Naive thymus-derived CD8-positive, alpha-beta T cell (primary cell): Measurements from ENCODE around the gene TAOK2. TPM values are rescaled to one million over a fixed set of nuclear protein-coding genes. Genes with fewer than 3 reads are reported as not detected.
"Not testable (repeated sequence)": the region's sequence is repeated elsewhere in the genome, so short reads cannot be mapped to it uniquely, and the experiment has no call there.

Experiments used
- ATAC-seq, 2 donors: fragments of 150-1000 bp; cut with Tn5 transposase in 1 of 2; sonication (Bioruptor Pico), chemical (Tn5 transposase) in 1 of 2; 1 replicate in 1 of 2; 2 replicates in 1 of 2; pipeline ENCODE4 v1.10.0; 2021; ENCODE audit warnings: mild to moderate bottlenecking in 2 of 2, moderate library complexity in 2 of 2
- POLR2A ChIA-PET: fragments of 350-600 bp; sonication (Branson Sonifier 250); formaldehyde crosslinking; loops from one replicate; lab custom pipeline; 2021; ENCODE audit warnings: antibody characterized with exemption; lab: Charles Lee
- DNase-seq, 10 donors: peaks; one replicate each; pipeline versions ENCODE4 v3.0.0 to v3.0.0-alpha.2; 2020 to 2022
- H3K27ac Mint-ChIP-seq, 10 donors: one replicate each; pipeline ENCODE4 v1.8.0; 2020 to 2022; ENCODE audit warnings: mild to moderate bottlenecking in 10 of 10, mixed read lengths in 10 of 10, moderate library complexity in 4 of 10, inconsistent platforms in 1 of 10
- H3K27me3 Mint-ChIP-seq, 5 donors: one replicate each; pipeline ENCODE4 v1.8.0; 2021 to 2022; ENCODE audit warnings: mixed read lengths in 5 of 5
- H3K36me3 Mint-ChIP-seq, 3 donors: one replicate each; pipeline ENCODE4 v1.8.0; 2020 to 2022; ENCODE audit warnings: mixed read lengths in 3 of 3, mild to moderate bottlenecking in 2 of 3, inconsistent platforms in 1 of 3
- H3K4me1 Mint-ChIP-seq, 4 donors: one replicate each; pipeline ENCODE4 v1.8.0; 2021 to 2022; ENCODE audit warnings: mixed read lengths in 4 of 4
- H3K4me3 Mint-ChIP-seq, 10 donors: one replicate each; pipeline ENCODE4 v1.8.0; 2020 to 2022; ENCODE audit warnings: mild to moderate bottlenecking in 10 of 10, mixed read lengths in 10 of 10, moderate library complexity in 6 of 10, inconsistent platforms in 1 of 10
- H3K9me3 Mint-ChIP-seq, 9 donors: one replicate each; pipeline ENCODE4 v1.8.0; 2020 to 2022; ENCODE audit warnings: mixed read lengths in 9 of 9, mild to moderate bottlenecking in 3 of 9, inconsistent platforms in 1 of 9, moderate library complexity in 1 of 9
- polyA plus RNA-seq, 3 donors: library from polyadenylated mRNA; unstranded; fragments of 300-500 nt; fragmentation: Illumina TruSeq; gene quantifications; one replicate each; pipeline ENCODE4 v1.2.3, GENCODE V29; 2021
- total RNA-seq, 8 experiments: library from RNA in 2 of 8; stranded (reverse) in 2 of 8; gene quantifications; one replicate each; pipeline ENCODE4 v1.2.3 and lab custom pipeline; 2021 to 2026

TAOK2 gene
- total and polyA plus RNA-seq, 5 experiments from 2014 or later = 2.6 to 42.6 (median 6.6) TPM

DNA sequence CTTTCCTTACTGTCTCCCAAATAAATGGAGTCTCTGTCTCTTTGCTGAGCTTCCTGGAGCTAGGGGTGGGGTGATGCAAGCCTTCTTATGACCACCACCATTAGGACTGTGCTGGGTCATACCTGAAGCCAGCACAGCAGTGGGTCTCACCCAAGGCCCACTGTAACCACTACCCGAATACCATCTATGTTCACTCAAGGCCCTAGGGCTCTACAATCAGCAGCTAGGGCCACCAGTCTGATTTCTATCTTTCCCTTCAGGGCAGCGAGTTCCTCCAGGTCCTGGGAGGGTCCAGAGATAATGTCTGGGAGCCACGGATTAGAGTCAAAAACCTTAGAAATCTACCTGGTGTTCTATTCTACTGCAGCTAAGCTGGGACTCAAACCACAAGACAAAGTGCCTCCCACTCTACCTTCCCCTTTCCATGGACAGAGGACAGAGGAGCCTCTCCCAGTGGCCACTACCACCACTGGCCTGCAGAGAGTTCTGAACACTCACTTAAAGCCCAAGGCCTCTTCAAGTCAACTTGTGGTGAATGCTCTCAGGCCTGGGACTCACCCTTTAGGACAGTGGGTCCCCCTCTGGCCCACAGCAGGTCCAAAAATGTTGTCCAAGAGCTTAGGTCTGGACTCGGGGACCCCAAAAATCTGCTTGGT, 22.7 kb upstream of the TAOK2 start:
- peaks cover 0 to 1% (median 0%) of the 10 kb centered on the region in 4 donors for H3K4me1 Mint-ChIP-seq
- peaks cover 0 to 11% (median 3%) of the 10 kb centered on the region in 9 donors for H3K9me3 Mint-ChIP-seq
- ATAC-seq (no peak), DNase-seq (no peak)
- H3K36me3 Mint-ChIP-seq = peaks cover 0 to 2% (median 0%) of the 10 kb centered on the region in 3 donors
- peaks cover 0 to 9% (median 2%) of the 10 kb centered on the region in 5 donors for H3K27me3 Mint-ChIP-seq
- H3K4me3 Mint-ChIP-seq = no peak overlapping the region
- H3K27ac Mint-ChIP-seq = no peak overlapping the region
- POLR2A ChIA-PET = interaction anchor here (1.0 to 1.3 kb wide), 2 partner anchors 10 to 30 kb away, joined by 3 read pairs; no protein-coding TSS in a partner anchor

DNA sequence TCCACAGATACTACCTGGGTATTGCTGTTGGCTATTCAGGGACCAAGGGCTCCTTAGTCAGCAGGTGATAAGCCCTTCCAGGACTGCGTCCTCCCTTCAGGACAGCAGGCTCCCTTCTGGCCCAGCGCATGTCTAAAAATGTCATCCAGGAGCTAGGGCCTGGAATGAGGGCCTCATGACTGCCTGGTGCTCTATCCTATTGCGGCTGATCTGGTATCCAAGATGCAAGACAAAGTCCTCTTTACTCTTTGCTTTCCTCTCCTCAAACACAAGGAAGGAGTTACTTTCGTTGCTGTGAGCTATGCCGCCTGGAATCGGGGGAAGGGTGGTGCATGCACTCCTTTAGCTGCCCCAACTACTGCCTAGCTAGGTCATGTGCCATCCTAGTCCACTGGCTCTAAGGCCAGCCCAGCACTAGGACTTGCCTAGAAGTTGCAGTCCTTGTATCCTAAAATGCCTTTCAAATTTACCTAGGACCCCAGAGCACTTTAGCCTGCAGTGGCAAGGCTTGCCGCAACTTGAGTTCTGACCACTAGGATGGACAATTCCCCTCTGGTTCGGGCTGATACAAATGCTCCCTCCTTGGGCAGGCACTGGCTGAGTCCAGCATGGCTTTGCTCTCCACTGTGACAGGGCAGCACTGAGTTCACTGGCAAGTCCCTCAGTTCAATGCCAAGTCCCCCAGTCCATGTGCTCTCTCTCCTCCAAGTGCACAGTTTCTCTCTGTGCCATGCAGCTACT, 21.9 kb upstream of the TAOK2 start:
- H3K9me3 Mint-ChIP-seq = peaks cover 0 to 11% (median 3%) of the 10 kb centered on the region in 9 donors
- ATAC-seq = no peak
- H3K27ac Mint-ChIP-seq = no peak overlapping the region

GRCh38 chr16:29958756-29959155, 14.9 kb upstream of the TAOK2 start:
- H3K27ac Mint-ChIP-seq = peak overlapping the region in 1 of 10 donors; percentile 43
- H3K4me1 Mint-ChIP-seq = peaks cover 10 to 22% (median 20%) of the 10 kb centered on the region in 4 donors
- ATAC-seq = no peak
- H3K9me3 Mint-ChIP-seq = no peaks in the 10 kb centered on the region
- POLR2A ChIA-PET = interaction anchor here (0.7 to 1.0 kb wide), 2 partner anchors 15 to 702 kb away, joined by 3 to 4 read pairs; partner anchors contain the start of gene TAOK2
- DNase-seq = no peak
- peaks cover 0 to 3% (median 0%) of the 10 kb centered on the region in 5 donors for H3K27me3 Mint-ChIP-seq
- H3K4me3 Mint-ChIP-seq = no peak overlapping the region
- no peaks in the 10 kb centered on the region for H3K36me3 Mint-ChIP-seq

More for the DNA sequence above, 21.9 kb upstream of the TAOK2 start:
- peaks cover 0 to 9% (median 2%) of the 10 kb centered on the region in 5 donors for H3K27me3 Mint-ChIP-seq
- peaks cover 0 to 2% (median 0%) of the 10 kb centered on the region in 3 donors for H3K36me3 Mint-ChIP-seq
- no peak overlapping the region for H3K4me3 Mint-ChIP-seq
- POLR2A ChIA-PET = interaction anchor here (0.8 to 1.0 kb wide), 2 partner anchors 26 to 29 kb away, joined by 3 to 6 read pairs; partner anchors contain the start of gene KCTD13
- DNase-seq = no peak
- H3K4me1 Mint-ChIP-seq = peaks cover 0 to 1% (median 0%) of the 10 kb centered on the region in 4 donors

DNA sequence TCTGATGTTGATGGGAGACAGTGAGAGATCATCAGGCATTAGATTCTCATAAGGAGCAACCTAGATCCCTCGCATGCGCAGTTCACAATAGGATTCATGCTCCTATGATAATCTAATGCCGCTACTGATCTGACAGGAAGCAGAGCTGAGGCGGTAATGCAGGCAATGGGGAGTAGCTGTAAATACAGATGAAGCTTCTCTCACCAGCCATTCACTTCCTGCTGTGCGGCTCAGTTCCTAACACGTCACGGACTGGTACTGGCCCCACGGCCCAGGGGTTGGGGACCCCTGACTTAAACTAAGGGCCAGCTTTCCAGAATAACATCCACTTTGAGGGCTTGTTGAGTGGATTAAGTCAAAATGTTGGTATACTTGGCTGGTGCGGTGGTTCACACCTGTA, 14.4 kb upstream of the TAOK2 start:
- peak overlapping the region in 1 of 10 donors; percentile 17 for H3K27ac Mint-ChIP-seq
- peaks cover 0 to 3% (median 0%) of the 10 kb centered on the region in 5 donors for H3K27me3 Mint-ChIP-seq
- DNase-seq (no peak), ATAC-seq (no peak)
- peak overlapping the region in 1 of 10 donors; percentile 2 for H3K4me3 Mint-ChIP-seq
- H3K4me1 Mint-ChIP-seq = peaks cover 11 to 22% (median 20%) of the 10 kb centered on the region in 4 donors
- no peaks in the 10 kb centered on the region for H3K9me3 Mint-ChIP-seq
- H3K36me3 Mint-ChIP-seq = no peaks in the 10 kb centered on the region
- POLR2A ChIA-PET = interaction anchor here (0.5 to 1.0 kb wide), 2 partner anchors 14 to 108 kb away, joined by 3 read pairs; partner anchors contain the start of gene TAOK2

DNA sequence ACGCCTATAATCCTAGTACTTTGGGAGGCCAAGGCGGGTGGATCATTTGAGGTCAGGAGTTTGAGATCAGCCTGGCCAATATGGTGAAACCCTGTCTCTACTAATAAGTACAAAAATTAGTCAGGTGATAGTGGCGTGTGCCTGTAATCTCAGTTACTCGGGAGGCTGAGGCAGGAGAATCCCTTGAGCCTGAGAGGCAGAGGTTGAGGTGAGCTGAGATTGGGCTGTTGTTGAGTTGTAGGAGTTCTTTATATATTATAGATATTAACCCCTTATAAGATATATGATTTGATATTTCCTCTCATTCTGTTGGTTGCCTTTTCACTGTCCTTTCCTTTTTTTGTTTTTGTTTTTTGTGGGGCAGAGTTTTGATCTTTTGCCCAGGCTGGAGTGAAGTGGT, 13.8 kb upstream of the TAOK2 start:
- peak overlapping the region in 2 of 10 donors; percentile 36 to 45 for H3K27ac Mint-ChIP-seq
- not testable (repeated sequence) for H3K9me3 Mint-ChIP-seq, ATAC-seq, H3K36me3 Mint-ChIP-seq, DNase-seq, H3K27me3 Mint-ChIP-seq
- peak overlapping the region in 6 of 10 donors; percentile 13 to 50 (median 42) for H3K4me3 Mint-ChIP-seq
- peaks cover 12 to 24% (median 22%) of the 10 kb centered on the region in 4 donors for H3K4me1 Mint-ChIP-seq
- POLR2A ChIA-PET = interaction anchor here (0.5 to 3.8 kb wide), 3 partner anchors 14 to 109 kb away, joined by 3 to 32 read pairs (median 3); partner anchors contain the start of genes KCTD13 and TAOK2

DNA sequence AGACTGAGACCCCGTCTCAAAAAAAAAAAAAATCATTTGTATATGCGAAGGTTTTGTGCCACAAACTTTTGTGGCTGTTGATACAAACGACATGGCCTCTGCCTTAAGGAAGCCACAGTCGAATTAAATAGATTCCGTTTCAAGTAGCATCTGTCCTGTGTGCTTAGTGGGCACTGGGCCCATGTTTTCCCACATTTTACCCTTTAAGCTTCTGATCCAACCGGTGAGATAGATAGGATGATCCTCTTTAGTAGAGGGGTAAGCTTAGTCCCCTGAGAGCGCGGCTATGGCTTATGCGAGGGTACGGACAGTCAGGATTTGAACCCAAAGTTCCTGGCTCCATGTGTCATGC, 12.6 kb upstream of the TAOK2 start:
- Mint-ChIP-seq H3K27ac (peak overlapping the region; percentile 77 to 97 (median 93)), H3K9me3 (no peaks in the 10 kb centered on the region), H3K27me3 (no peaks in the 10 kb centered on the region), H3K36me3 (peaks cover 0 to 4% (median 2%) of the 10 kb centered on the region in 3 donors), H3K4me3 (peak overlapping the region; percentile 83 to 94 (median 88)), H3K4me1 (peaks cover 12 to 28% (median 25%) of the 10 kb centered on the region in 4 donors)
- no peak for DNase-seq
- no peak for ATAC-seq
- POLR2A ChIA-PET = interaction anchor here (0.7 to 3.8 kb wide), 21 partner anchors 11 to 854 kb away, joined by 3 to 43 read pairs (median 3); partner anchors contain the start of genes ASPHD1, CDIPT, HIRIP3 and INO80E

DNA sequence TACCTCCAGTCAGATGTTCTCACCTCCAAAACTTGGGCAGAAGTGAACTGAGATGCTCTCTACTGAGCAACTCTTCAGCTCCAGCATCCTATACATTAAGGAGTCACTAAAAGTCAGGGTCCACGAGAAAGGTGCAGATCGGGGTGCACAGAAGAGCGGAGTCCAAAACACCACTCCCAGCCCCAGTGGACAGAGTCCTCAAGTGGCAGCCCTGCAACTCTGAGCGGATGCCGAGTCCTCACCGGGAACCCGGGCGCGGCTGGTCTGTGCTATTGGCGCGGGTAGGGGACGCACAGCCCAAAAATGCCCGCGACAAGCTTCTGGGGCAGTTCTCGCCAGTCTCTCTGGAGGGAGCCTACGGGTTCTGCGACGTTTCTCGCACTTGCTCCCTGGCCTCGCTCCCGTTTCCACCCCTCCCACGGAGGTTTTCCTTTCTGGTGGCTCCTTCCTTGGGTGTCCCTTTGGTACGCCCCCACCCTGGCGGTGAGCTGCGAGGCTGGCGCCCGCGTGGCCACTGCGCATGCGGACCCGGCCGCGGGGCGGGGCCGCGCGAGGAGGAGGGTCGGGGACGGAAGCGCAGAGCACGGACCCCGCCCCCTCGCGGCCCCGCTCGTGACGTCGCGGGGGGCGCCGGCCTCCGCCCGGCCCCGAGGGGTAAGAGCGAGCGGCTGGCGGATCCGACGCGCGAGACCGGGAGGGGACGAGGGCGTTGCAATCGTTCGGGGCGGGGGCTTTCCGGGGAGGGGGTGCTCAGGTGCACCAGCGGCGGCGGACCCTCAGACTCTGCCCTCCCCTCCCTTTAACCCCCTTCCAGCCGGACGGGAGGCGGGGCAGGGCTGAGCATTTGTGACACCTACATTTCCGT, 12.0 kb upstream of the TAOK2 start, which contains the start of gene TMEM219:
TMEM219 (plus strand) TSS at position 601 of the 865 bp plus-strand sequence. CDS start 1,065 bp downstream, outside the sequence.
- peak within 1 kb of the TSS; percentile 86 to 94 (median 89) for H3K4me3 Mint-ChIP-seq
- POLR2A ChIA-PET = interaction anchor here (0.6 to 3.8 kb wide), 24 partner anchors 11 to 948 kb away, joined by 3 to 43 read pairs (median 4); partner anchors contain the start of genes ASPHD1, CDIPT, HIRIP3 and INO80E
- peak; percentile 90 to 98 (median 96) for DNase-seq
- no peaks in the 10 kb centered on the region for H3K27me3 Mint-ChIP-seq
- peaks cover 0 to 5% (median 2%) of the 10 kb centered on the region in 3 donors for H3K36me3 Mint-ChIP-seq
- peaks cover 12 to 29% (median 27%) of the 10 kb centered on the region in 4 donors for H3K4me1 Mint-ChIP-seq
- ATAC-seq = peak; percentile 84 to 91
- no peaks in the 10 kb centered on the region for H3K9me3 Mint-ChIP-seq
- peak within 1 kb of the TSS; percentile 77 to 97 (median 93) for H3K27ac Mint-ChIP-seq

DNA sequence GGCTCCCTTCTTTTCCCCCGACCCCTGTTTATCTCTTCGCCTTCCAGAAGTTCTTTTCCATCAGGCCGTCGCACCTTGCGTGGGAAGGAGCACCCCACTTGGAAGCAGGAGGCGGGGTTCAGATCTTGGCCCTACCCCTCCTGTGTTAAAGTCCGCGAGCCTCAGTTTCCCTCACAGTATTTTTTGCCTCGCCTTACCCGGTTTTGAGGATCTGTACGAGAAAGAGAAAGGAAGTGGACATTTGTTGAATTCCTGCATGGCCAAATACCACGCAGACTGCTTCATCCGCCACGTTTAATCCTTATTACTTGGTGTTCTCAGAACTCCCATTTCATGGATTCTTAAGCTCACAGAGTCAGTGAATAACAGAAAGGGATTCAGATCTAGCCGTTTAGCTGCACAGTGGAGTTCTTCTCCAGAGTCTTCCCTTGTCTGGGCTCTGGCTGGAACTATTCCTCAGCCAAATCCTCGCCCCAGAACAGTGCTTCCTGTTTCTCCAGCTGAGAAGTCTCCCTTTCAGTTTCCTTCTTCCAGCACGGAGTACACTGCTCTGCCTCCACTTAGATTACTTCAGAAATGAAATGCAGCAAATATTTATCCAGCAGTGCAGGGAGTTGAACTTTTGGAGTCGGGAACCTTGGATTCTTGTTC, 11.2 kb upstream of the TAOK2 start:
- no peak for DNase-seq
- ATAC-seq = no peak
- POLR2A ChIA-PET = interaction anchor here (0.6 to 3.8 kb wide), 19 partner anchors 10 to 949 kb away, joined by 3 to 43 read pairs (median 5); partner anchors contain the start of genes ASPHD1, CDIPT, HIRIP3 and INO80E
- Mint-ChIP-seq H3K9me3 (no peaks in the 10 kb centered on the region), H3K4me1 (peaks cover 12 to 29% (median 27%) of the 10 kb centered on the region in 4 donors), H3K4me3 (peak overlapping the region; percentile 86 to 94 (median 89)), H3K27me3 (no peaks in the 10 kb centered on the region), H3K36me3 (peaks cover 0 to 9% (median 2%) of the 10 kb centered on the region in 3 donors), H3K27ac (peak overlapping the region; percentile 77 to 96 (median 93))

GRCh38 chr16:29963021-29963743, 10.5 kb upstream of the TAOK2 start:
- peak overlapping the region; percentile 86 to 94 (median 89) for H3K4me3 Mint-ChIP-seq
- H3K27ac Mint-ChIP-seq = peak overlapping the region; percentile 77 to 96 (median 93)
- H3K4me1 Mint-ChIP-seq = peaks cover 12 to 29% (median 27%) of the 10 kb centered on the region in 4 donors
- POLR2A ChIA-PET = interaction anchor here (0.9 to 3.8 kb wide), 7 partner anchors 9 to 416 kb away, joined by 3 to 43 read pairs (median 10); partner anchors contain the start of genes CDIPT, KCTD13, PAGR1 and TAOK2
- no peak for ATAC-seq
- H3K9me3 Mint-ChIP-seq = no peaks in the 10 kb centered on the region
- H3K27me3 Mint-ChIP-seq = no peaks in the 10 kb centered on the region
- no peak for DNase-seq
- peaks cover 0 to 10% (median 2%) of the 10 kb centered on the region in 3 donors for H3K36me3 Mint-ChIP-seq

GRCh38 chr16:29968205-29968604, 5.5 kb upstream of the TAOK2 start:
- H3K4me3 Mint-ChIP-seq = no peak overlapping the region
- no peak for DNase-seq
- no peak for ATAC-seq

More at GRCh38 chr16:29968205-29968604, 5.5 kb upstream of the TAOK2 start:
- Mint-ChIP-seq H3K36me3 (peaks cover 6 to 31% (median 9%) of the 10 kb centered on the region in 3 donors), H3K27ac (peak overlapping the region in 1 of 10 donors; percentile 13), H3K4me1 (peaks cover 10 to 19% (median 15%) of the 10 kb centered on the region in 4 donors), H3K27me3 (no peaks in the 10 kb centered on the region), H3K9me3 (no peaks in the 10 kb centered on the region)
- POLR2A ChIA-PET = no interaction called here
